HEK293 (cell line): Measurements from ENCODE around the gene CACNA2D3.

Source experiments
- CTCF ChIA-PET: fragments of 350-600 bp; formaldehyde crosslinking; extraction: SDS; loops from one replicate; lab custom pipeline; 2021; ENCODE audit warnings: antibody characterized with exemption; lab: Yijun Ruan, JAX
- POLR2A ChIA-PET: fragments of 300-600 bp; formaldehyde crosslinking; extraction: SDS; loops from one replicate; lab custom pipeline; 2020; ENCODE audit warnings: antibody characterized with exemption, inconsistent platforms; lab: Yijun Ruan, JAX
- H3K27ac ChIP-seq: fragments of 200-500 bp; sonication (Bioruptor generic); 2 replicates; pipeline ENCODE4 v1.5.1; 2014; ENCODE audit warnings: low read depth, low read length, control low read depth, inconsistent platforms; ENCODE audit errors: extremely low read depth
- H3K36me3 ChIP-seq, 2 experiments: fragments of 200-500 bp in 1 of 2; sonication (Bioruptor generic) in 1 of 2; 1 replicate in 1 of 2; 2 replicates in 1 of 2; pipeline ENCODE4 v1.5.1; 2014 to 2017; ENCODE audit warnings: inconsistent platforms in 2 of 2, low read length in 2 of 2; ENCODE audit not compliant: control insufficient read depth in 2 of 2, insufficient read depth in 1 of 2
- H3K4me1 ChIP-seq: fragments of 200-500 bp; sonication (Bioruptor generic); 2 replicates; pipeline ENCODE4 v1.5.1; 2014; ENCODE audit warnings: mild to moderate bottlenecking, low read length, inconsistent platforms; ENCODE audit not compliant: control insufficient read depth, insufficient read depth
- H3K4me3 ChIP-seq: 2 replicates; pipeline ENCODE4 v1.5.1; 2011; ENCODE audit warnings: low read depth, mild to moderate bottlenecking, control low read depth, low read length, moderate library complexity
- H3K9me3 ChIP-seq: fragments of 200-500 bp; sonication (Bioruptor generic); 2 replicates; pipeline ENCODE4 v1.5.1; 2014; ENCODE audit warnings: low read depth, low read length, inconsistent platforms; ENCODE audit not compliant: control insufficient read depth, insufficient read depth
- AEBP2 ChIP-seq: fragments of 450-650 bp; formaldehyde crosslinking; IDR thresholded peaks from 2 replicates; pipeline ENCODE4 v1.5.1; 2016; ENCODE audit warnings: missing biosample characterization, missing genetic modification characterization, borderline replicate concordance
- ATF2 ChIP-seq: fragments of 450-650 bp; formaldehyde crosslinking; IDR thresholded peaks from 2 replicates; pipeline ENCODE4 v1.5.1; 2016; ENCODE audit warnings: missing biosample characterization, missing genetic modification characterization, low read depth
- KLF16 ChIP-seq: fragments of 450-650 bp; formaldehyde crosslinking; IDR thresholded peaks from 2 replicates; pipeline ENCODE4 v1.5.1; 2017; ENCODE audit warnings: missing biosample characterization, missing genetic modification characterization
- PATZ1 ChIP-seq: fragments of 450-650 bp; formaldehyde crosslinking; IDR thresholded peaks from 2 replicates; pipeline ENCODE4 v1.5.1; 2016; ENCODE audit warnings: missing biosample characterization, missing genetic modification characterization
- TRIM28 ChIP-seq: IDR thresholded peaks from 2 replicates; pipeline ENCODE4 v1.6.1; 2011; ENCODE audit warnings: low read length, control low read depth, borderline replicate concordance
- ZBTB6 ChIP-seq: fragments of 450-650 bp; formaldehyde crosslinking; IDR thresholded peaks from 2 replicates; pipeline ENCODE4 v1.5.1; 2017; ENCODE audit warnings: missing biosample characterization, missing genetic modification characterization
- ZNF112 ChIP-seq: fragments of 450-650 bp; formaldehyde crosslinking; IDR thresholded peaks from 2 replicates; pipeline ENCODE4 v1.5.0; 2017; ENCODE audit warnings: missing biosample characterization, missing genetic modification characterization
- ZNF148 ChIP-seq: fragments of 450-650 bp; formaldehyde crosslinking; IDR thresholded peaks from 2 replicates; pipeline ENCODE4 v1.5.0; 2017; ENCODE audit warnings: missing biosample characterization, missing genetic modification characterization, borderline replicate concordance
- ZNF16 ChIP-seq: fragments of 450-650 bp; formaldehyde crosslinking; IDR thresholded peaks from 2 replicates; pipeline ENCODE4 v1.5.1; 2016; ENCODE audit warnings: low read depth, missing biosample characterization, missing genetic modification characterization
- ZNF169 ChIP-seq: fragments of 450-650 bp; formaldehyde crosslinking; IDR thresholded peaks from 2 replicates; pipeline ENCODE4 v1.5.1; 2016; ENCODE audit warnings: missing biosample characterization, missing genetic modification characterization
- ZNF2 ChIP-seq: fragments of 450-650 bp; formaldehyde crosslinking; IDR thresholded peaks from 2 replicates; pipeline ENCODE4 v1.5.1; 2016; ENCODE audit warnings: missing biosample characterization, missing genetic modification characterization
- ZNF221 ChIP-seq: fragments of 450-650 bp; formaldehyde crosslinking; IDR thresholded peaks from 2 replicates; pipeline ENCODE4 v1.5.1; 2017; ENCODE audit warnings: missing biosample characterization, missing genetic modification characterization, borderline replicate concordance
- ZNF23 ChIP-seq: fragments of 450-650 bp; formaldehyde crosslinking; IDR thresholded peaks from 2 replicates; pipeline ENCODE4 v1.5.1; 2016; ENCODE audit warnings: missing biosample characterization, missing genetic modification characterization, borderline replicate concordance
- ZNF354C ChIP-seq: fragments of 450-650 bp; formaldehyde crosslinking; IDR thresholded peaks from 2 replicates; pipeline ENCODE4 v1.5.1; 2016; ENCODE audit warnings: missing biosample characterization, missing genetic modification characterization, low read depth, borderline replicate concordance
- ZNF394 ChIP-seq: fragments of 450-650 bp; formaldehyde crosslinking; IDR thresholded peaks from 2 replicates; pipeline ENCODE4 v1.5.1; 2016; ENCODE audit warnings: missing biosample characterization, missing genetic modification characterization, mild to moderate bottlenecking, moderate library complexity, borderline replicate concordance
- ZNF473 ChIP-seq: fragments of 450-650 bp; formaldehyde crosslinking; IDR thresholded peaks from 2 replicates; pipeline ENCODE4 v1.5.1; 2017; ENCODE audit warnings: missing biosample characterization, missing genetic modification characterization
- ZNF48 ChIP-seq: fragments of 450-650 bp; formaldehyde crosslinking; IDR thresholded peaks from 2 replicates; pipeline ENCODE4 v1.5.1; 2016; ENCODE audit warnings: missing biosample characterization, missing genetic modification characterization
- ZNF514 ChIP-seq: fragments of 450-650 bp; formaldehyde crosslinking; IDR thresholded peaks from 2 replicates; pipeline ENCODE4 v1.5.1; 2016; ENCODE audit warnings: missing biosample characterization, missing genetic modification characterization
- ZNF548 ChIP-seq: fragments of 450-650 bp; formaldehyde crosslinking; IDR thresholded peaks from 2 replicates; pipeline ENCODE4 v1.5.1; 2016; ENCODE audit warnings: missing biosample characterization, missing genetic modification characterization
- ZNF76 ChIP-seq: fragments of 450-650 bp; formaldehyde crosslinking; IDR thresholded peaks from 2 replicates; pipeline ENCODE4; 2016; ENCODE audit warnings: low read depth, missing biosample characterization, missing genetic modification characterization, borderline replicate concordance
- ZSCAN18 ChIP-seq: fragments of 450-650 bp; formaldehyde crosslinking; IDR thresholded peaks from 2 replicates; pipeline ENCODE4 v1.5.1; 2016; ENCODE audit warnings: missing biosample characterization, missing genetic modification characterization

Gene CACNA2D3

GRCh38 chr3:54906763-54907162, 784.4 kb downstream of the CACNA2D3 start:
- CTCF ChIA-PET = interaction anchor here (0.5 kb wide), 1 partner anchor 797 kb away, joined by 3 read pairs; no protein-coding TSS in a partner anchor

GRCh38 chr3:54909191-54909590, 786.8 kb downstream of the CACNA2D3 start:
- peaks cover 0 to 5% of the 10 kb centered on the region in 2 experiments; a peak in 1 of 3 replicates for H3K36me3 ChIP-seq
- ChIA-PET POLR2A (no interaction called here), CTCF (interaction anchor here (0.7 to 1.4 kb wide), 2 partner anchors 10 to 35 kb away, joined by 3 read pairs; no protein-coding TSS in a partner anchor)
- H3K4me1 ChIP-seq = no peaks in the 10 kb centered on the region
- no peak overlapping the region for H3K27ac ChIP-seq
- H3K9me3 ChIP-seq = no peaks in the 10 kb centered on the region
- no peak overlapping the region for H3K4me3 ChIP-seq
- no peak for TF ChIP-seq ZNF112 (tag by site-specific recombination)

More at GRCh38 chr3:54906763-54907162, 784.4 kb downstream of the CACNA2D3 start:
- H3K36me3 ChIP-seq = peaks cover 0 to under 1% of the 10 kb centered on the region in 2 experiments; a peak in 1 of 3 replicates
- H3K4me3 ChIP-seq = no peak overlapping the region
- no peak overlapping the region for H3K27ac ChIP-seq
- no peaks in the 10 kb centered on the region for H3K9me3 ChIP-seq
- POLR2A ChIA-PET = no interaction called here
- TF ChIP-seq ZNF169 (no peak), ZNF548 (tag by site-specific recombination) (no peak), ZNF221 (tag by site-specific recombination) (no peak), ZNF354C (tag by site-specific recombination) (no peak), ZNF23 (tag by site-specific recombination) (no peak), PATZ1 (no peak), ZSCAN18 (tag by site-specific recombination) (no peak), ZNF48 (no peak), ATF2 (tag by site-specific recombination) (no peak)
- no peaks in the 10 kb centered on the region for H3K4me1 ChIP-seq

GRCh38 chr3:54914180-54914579, 791.8 kb downstream of the CACNA2D3 start:
- CTCF ChIA-PET = interaction anchor here (0.5 to 0.7 kb wide), 2 partner anchors 13 to 57 kb away, joined by 3 to 4 read pairs; no protein-coding TSS in a partner anchor
- no peaks in the 10 kb centered on the region for H3K4me1 ChIP-seq
- no peaks in the 10 kb centered on the region for H3K9me3 ChIP-seq
- no peak overlapping the region for H3K27ac ChIP-seq
- no peak overlapping the region for H3K4me3 ChIP-seq
- POLR2A ChIA-PET = no interaction called here
- peaks cover 0 to 5% of the 10 kb centered on the region in 2 experiments; a peak in 1 of 3 replicates for H3K36me3 ChIP-seq
- TF ChIP-seq ZNF169 = no peak
- no peak for TF ChIP-seq ZNF514 (tag by site-specific recombination)
- no peak for TF ChIP-seq ZNF112 (tag by site-specific recombination)
- TF ChIP-seq ZNF76 = no peak
- no peak for TF ChIP-seq AEBP2 (tag by site-specific recombination)
- no peak for TF ChIP-seq KLF16 (tag by site-specific recombination)
- no peak for TF ChIP-seq ZNF2
- no peak for TF ChIP-seq ZNF394 (tag by site-specific recombination)
- no peak for TF ChIP-seq TRIM28
- no peak for TF ChIP-seq ZBTB6 (tag by site-specific recombination)
- no peak for TF ChIP-seq ZNF16 (tag by site-specific recombination)
- TF ChIP-seq ZNF148 (tag by site-specific recombination) = no peak
- no peak for TF ChIP-seq ZNF473
